Stimulated activated CD8-positive, alpha-beta memory T cell treated with anti-CD3 and anti-CD28 coated beads, Interleukin-4, amount 100 ng/mL, for 1 hour (primary cell): ENCODE measurements around the gene SUSD3.

Experiments
- DNase-seq, 2 donors: peaks; one replicate each; pipeline ENCODE4 v3.0.0-alpha.2; 2020; ENCODE audit warnings: low read depth in 2 of 2, low spot score in 1 of 2

The SUSD3 gene

GRCh38 chr9:93121316-93122241 lies 63.1 kb downstream of the SUSD3 start:
- DNase-seq, result no peak

DNA sequence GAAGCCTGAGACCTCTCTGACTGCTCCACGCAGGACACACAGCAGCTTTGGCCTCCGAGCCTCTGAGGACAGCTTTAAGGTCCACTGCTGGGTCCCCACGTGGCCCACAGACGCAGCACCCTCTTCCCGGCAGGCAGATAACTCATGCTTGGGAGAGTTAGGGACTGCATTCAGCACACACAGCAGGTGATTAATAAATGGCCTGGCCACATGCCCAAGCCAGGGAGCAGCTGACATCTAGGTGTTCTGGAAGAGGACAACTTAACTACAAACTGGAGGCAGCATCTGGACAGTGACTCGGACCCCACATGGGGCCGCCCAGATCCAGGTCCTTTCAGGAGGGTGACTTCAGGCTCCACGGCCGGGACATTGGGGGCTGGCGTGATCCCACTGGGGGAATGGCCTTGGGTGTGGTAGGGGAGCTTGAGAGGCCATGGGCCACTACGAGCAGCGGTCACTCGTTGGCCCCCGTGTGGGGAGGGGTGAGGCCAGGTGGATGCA lies 64.3 kb downstream of the SUSD3 start:
- DNase-seq, result no peak

DNA sequence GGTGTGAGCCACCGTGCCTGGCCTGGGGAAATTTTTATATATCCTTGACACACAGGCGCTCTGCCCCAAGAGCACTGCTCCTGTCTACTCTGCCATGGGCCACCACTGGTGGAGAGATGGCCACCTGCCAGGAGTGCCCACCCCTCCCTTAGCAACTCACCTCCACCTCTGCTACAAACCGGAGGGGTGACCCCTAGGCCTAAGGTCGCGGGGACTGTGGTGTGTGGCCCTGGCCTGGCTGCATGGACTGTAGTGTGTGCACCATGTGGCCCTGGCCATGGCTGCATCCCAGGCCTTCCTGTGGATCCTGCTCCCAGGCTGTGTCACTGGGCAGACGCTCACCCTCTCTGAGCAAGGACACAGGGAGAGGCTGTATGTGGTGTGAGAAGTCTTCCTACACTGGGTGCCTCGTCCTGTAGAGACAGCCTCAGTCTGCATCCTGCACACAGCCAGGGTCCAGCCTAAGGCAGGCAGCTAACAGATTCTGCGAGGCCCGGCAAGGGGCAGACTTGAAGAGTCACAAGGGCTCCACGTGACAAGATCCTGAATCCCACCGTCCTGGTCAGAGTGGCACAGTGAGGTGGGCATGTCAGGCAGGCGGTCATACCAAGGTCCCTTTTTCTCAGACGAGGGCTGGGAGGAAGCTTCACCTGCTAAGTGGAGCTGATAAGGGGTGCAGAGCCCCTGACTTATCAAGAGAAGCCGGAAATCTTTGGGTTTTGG lies 65.2 kb downstream of the SUSD3 start:
- no peak for DNase-seq

DNA sequence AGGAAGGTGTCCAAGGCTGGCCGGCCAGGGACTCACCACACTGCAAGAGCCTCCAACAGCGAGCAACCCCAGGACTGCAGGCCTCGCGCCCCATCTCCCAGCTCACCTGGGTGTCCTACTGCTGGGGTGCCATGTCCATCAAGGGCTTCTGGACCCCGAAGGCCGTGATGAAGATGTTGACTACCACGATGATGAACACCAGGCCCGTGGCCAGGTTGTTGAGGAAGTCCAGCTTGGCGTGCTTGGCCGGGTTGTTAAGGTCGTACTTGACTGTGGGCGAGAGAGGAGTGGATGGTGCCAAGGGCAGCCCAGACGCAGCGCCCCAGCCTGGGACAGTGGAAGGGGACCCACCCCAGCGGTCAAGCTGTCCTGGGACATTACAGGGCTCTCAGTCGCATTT lies 66.3 kb downstream of the SUSD3 start:
- DNase-seq, result no peak

- no peak for DNase-seq
Measured at GRCh38 chr9:93125331-93125894, 66.9 kb downstream of the SUSD3 start.

DNA sequence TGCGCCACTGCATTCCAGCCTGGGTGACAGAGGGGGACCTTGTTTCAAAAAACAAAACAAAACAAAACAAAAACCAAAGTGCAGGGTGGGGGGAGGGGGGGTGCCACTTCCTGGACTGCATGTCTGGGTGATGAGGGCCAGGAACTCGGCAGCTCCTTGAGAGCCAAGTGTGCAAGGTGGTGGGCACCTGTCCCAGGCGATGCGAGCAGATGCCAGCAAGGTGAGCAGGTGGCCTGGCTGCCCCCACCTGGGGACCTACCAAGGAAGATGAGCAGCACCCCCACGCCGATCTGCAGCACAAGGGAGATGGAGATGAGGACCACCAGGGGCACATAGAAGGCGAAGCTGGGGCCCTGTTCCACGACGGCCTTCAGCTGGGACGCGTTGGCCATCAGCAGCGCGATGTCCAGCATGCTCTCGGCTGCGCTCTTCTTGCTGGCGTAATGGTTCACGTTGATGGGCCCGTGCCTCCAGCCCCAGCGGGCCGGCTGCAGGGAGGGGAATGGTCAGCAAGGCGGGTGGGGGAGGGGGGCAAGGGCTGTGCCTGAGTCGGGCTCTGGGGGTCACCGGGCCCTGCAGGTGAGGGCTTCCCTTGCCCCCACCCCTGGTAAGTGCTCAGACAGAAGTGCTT lies 67.8 kb downstream of the SUSD3 start:
- DNase-seq, result no peak

DNA sequence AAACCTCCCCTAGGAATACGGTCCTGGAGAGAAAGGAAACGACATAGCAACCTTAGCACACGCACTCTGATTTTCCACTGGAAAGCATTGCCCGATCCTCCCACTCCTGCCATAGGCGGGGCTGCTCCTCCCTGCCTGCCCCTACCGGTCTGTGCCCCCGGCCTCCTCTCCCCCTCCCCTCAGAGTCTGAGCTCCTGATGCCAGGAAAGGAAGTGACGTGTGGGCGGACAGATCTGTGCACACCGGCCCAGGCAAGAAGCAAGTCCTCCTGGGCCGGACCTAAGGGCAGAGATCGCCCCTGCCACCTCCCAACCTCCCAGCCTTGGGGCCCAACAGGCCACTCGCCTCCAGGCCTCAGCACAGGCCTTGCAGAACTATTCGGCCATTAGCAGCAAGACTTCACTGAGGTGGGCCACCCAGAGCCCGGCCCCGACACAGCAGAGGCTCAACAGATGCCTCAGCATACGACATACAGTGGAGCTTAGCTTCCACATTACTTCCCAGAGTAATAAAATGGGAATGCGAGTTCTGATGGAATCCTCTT lies 68.4 kb downstream of the SUSD3 start:
- no peak for DNase-seq

DNA sequence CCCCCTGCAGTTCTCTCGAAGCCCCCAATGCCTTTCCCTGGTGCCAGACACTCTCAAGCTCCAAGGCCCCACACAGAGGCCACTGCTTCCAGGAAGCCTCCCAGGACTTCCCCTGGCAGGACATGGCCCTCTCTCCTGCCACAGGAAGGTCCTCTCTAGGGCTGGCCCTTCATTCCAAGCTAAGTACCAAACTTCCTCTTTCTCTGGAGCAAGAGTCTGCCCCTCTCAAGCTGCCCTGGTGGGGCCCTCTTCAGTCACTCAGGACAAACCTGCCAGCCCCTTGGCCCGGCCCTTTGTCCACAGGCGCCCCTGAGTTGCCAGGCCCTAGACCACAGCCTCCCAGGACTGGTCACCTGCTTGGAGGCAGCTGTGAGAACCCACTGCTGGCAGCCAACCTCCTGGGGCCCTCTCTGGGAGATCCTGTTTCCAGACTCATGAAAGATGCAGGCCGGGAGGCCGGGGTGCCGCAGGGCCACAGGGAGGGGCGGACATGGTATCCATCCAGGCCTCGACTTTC lies 69.0 kb downstream of the SUSD3 start:
- DNase-seq, result no peak

DNA sequence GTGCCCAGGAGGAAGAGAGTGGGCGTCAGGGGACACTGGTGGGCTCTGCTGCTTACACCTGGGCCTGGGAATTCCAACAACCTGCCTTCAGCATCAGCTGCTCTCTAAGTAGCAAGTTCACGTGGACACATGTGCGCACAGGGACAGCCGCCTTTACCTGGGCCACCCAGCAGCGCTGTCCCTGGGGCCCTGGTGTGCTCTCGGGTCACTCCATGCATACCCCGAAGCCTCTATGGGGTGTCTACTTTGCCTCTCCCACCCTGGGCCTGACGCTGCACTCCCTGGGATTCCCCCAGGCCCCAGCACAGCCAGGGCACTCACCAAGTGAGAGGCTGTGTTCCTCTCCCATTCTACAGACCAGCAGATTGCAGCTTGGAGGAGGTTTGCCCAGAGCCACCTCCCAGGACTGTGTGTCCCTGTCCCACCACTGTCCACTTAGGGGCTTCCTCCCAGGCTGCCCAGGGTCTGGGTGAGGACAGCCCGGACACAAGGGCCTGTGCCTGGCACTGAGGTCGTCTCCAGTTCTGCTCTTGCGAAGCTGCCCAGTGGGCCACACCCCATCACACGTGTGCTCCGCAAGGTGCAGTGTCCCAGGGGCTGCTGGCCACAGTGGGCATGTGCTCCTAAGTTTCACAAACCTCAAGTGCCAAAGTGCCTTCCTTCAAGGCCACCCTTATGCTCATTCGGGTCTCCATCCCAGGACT lies 69.7 kb downstream of the SUSD3 start:
- DNase-seq, result no peak

GRCh38 chr9:93128715-93129224 lies 70.3 kb downstream of the SUSD3 start:
- DNase-seq, result no peak

- no peak for DNase-seq
Measured at GRCh38 chr9:93129286-93129685, 70.8 kb downstream of the SUSD3 start.

DNA sequence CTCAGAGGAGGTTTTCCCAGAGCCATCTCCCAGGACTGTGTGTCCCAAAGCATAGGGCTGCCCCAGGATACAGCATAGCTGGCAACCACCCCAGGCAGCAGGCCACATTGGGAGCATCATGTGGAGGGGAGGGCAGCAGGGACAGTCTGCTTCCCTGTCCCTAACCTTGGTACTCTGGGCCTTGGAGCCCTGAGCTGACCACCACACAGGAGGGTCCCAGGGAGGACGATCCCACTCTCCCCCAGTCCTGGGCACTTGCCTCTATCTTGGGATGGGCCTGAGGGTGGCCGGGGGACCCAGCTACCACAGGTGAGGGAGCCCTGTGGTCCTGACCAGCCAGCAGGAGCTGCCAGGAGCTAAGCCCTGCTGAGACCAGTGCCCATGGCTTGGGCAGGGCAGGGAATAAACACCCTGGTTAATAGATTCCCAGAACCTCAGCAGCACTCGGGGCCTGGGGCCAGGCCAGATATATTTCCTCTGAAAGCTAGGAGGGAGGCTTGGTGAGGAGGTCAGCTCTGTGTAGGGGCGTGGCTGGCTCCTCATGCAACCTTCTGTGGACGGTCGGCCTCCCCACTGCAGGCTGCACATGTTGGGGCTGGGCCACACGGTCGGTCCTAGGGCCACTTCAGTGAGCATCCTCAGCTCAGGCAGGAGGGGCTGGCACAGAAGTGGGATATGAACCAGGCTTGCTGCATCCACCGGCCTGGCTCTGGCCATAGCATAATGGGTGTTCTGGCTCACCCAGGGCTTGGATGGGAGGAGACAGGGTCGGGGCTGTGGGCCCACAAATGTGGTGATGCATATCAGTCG lies 71.4 kb downstream of the SUSD3 start:
- no peak for DNase-seq

DNA sequence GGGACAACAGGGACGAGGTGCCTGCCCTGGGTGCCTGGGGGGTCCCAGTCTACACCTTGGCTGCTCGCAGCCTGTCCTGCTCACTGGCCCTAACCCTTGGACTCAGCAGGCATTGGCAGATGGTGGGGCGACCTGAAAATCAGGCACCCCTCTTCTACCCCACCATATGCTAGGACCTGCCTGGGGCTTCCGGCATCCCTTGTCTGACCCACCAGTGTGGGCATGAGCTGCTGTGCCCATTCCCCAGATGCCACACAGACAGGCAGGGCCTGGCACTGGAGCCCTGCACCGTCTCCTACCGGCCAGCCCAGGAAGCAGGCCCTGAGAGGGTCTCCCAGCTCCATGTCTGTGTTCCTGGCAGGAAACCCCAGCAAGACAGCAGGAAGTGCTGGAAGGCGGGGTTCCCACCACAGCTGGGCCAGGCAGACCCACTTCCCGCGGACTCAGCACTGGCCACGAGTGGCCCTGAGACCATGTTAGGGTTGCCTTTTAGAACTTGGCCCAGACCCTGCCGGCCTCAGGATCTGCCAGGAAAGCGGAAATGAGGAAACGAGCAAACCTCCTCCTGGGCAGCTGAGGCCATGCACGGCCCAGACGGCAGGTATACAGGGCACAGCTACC lies 72.5 kb downstream of the SUSD3 start:
- DNase-seq, result no peak

DNA sequence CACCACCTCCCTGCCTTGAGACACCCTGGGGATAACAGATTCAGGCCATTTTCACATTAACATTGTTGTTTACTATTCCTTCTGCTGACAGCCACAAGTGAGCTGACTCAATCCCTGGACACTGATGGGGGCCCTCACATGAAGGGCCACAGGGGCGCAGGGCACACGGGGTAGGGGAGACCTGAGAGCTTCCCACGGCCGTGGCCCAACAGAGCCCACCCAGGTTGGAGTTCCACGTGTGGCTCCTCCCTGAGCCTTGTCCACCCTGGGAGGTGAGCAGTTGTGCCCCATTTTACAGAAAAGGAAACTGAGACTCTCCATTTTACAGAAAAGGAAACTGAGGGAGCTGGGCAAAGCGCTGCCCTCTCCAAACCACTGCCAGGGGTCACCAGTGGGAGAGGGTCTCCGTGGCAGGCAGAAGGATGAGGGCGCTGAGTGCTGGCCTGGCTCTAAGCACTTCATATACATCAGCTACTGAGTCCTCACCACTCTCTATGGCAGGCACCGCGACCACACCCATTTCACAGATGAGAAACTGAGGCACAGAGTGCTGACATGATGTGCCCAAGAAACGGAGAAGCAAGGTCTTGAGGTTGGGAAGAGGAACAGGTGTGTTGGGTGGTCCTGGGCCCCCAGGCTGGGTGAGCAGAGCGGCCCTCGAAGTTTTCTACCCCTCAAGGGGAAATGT lies 73.2 kb downstream of the SUSD3 start:
- no peak for DNase-seq

DNA sequence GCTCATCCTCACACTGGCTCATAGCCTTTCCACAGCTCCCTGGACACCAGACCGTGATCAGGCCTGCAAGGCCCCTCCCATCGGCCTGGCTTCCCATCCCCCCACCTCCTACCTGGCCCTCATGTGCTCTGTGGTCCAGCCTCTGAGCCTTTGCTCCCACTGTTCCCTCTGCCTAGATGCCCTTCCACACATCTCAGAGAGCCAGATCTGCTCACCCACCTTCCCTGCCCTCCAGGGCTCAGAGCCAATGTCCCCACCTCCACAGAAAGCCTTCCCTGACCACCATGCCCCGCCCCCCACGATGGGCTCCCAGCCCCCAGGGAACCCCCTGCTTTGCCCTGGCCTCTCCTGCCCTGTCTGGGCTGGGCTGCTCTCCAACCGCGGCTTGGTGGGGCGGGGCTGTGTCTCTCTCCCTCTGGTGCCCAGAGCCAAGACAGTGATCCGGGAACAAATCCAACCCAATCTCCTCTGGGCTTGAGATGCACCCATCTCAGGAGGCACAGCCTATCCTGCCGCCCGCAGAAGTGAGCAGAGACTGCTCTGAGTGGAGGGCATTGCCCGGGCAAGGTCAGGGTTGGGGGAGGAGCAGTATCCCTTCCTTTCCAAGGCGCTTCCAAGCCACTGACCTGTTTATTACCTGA lies 73.9 kb downstream of the SUSD3 start:
- no peak for DNase-seq

DNA sequence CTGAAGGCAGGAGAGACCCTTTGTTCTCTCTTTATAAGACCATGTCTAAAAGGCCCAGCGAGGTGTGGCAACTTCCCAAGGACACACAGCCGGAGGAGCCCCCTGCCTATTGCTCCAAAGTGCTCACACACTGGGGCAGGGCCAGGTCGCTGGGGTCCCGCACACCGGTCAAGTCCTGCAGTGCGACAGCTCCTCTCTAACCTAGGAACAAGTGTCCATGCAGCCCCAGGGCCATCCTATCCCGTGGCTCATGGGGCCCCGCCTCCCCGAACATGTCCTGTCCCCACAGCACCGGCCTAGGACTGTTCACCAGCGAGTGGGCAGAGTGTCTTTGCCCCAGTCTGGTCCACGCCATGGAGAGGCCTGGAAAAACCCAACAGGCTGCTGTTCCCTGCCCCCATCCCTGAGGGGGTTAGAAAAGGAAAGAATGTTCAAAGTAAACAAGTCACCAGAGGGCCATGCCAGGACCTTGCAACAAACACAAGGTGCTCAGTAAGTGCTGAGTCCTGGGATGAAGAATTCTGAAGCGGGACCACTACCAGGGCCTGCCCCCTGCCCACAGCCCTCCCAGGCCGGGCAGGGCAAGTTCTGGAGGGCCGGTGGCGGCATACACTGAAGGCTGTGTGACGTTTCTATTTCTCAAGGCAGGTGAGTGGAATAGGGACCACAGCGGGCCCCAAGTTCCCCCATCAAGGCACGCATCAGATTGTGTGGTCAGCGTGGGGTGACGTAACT lies 74.6 kb downstream of the SUSD3 start:
- DNase-seq, result no peak

GRCh38 chr9:93133681-93134014 lies 75.1 kb downstream of the SUSD3 start:
- no peak for DNase-seq
